CD14-positive monocyte (primary cell): Measurements from ENCODE around the gene ROBO3. TPM values are rescaled to one million over a fixed set of nuclear protein-coding genes. Genes with fewer than 3 reads are reported as not detected.

Source experiments
- DNase-seq, 3 donors: peaks; one replicate each; pipeline ENCODE4 v3.0.0-alpha.2; 2011 to 2022
- H2AFZ ChIP-seq: 2 replicates; pipeline ENCODE4 v1.6.0; 2012; ENCODE audit warnings: mild to moderate bottlenecking, low read depth, low read length, inconsistent platforms; ENCODE audit not compliant: insufficient read depth, poor library complexity, severe bottlenecking
- H3K27ac ChIP-seq, 2 donors: 1 replicate in 1 of 2; 2 replicates in 1 of 2; pipeline ENCODE4 v1.5.1; 2012 to 2013; ENCODE audit warnings: low read length in 2 of 2, control low read depth in 1 of 2, inconsistent platforms in 1 of 2, low read depth in 1 of 2, mild to moderate bottlenecking in 1 of 2
- H3K27me3 ChIP-seq, 2 donors: one replicate each; pipeline versions ENCODE4 v1.6.0 to v1.6.1; 2011 to 2013; ENCODE audit warnings: low read length in 2 of 2; ENCODE audit not compliant: control insufficient read depth in 2 of 2, insufficient read depth in 2 of 2
- H3K36me3 ChIP-seq, 2 donors: replicated peaks in 1 of 2; 1 replicate in 1 of 2; 2 replicates in 1 of 2; pipeline versions ENCODE4 v1.5.1 to v1.6.1; 2012 to 2013; ENCODE audit warnings: low read length in 2 of 2, control low read depth in 1 of 2, inconsistent platforms in 1 of 2, mild to moderate bottlenecking in 1 of 2; ENCODE audit not compliant: insufficient read depth in 2 of 2, control insufficient read depth in 1 of 2
- H3K4me1 ChIP-seq, 2 donors: 1 replicate in 1 of 2; 2 replicates in 1 of 2; pipeline versions ENCODE4 v1.5.1 to v1.6.1; 2012 to 2013; ENCODE audit warnings: low read length in 2 of 2, control low read depth in 1 of 2, inconsistent platforms in 1 of 2, mild to moderate bottlenecking in 1 of 2, moderate library complexity in 1 of 2; ENCODE audit not compliant: insufficient read depth in 2 of 2, control insufficient read depth in 1 of 2
- H3K4me2 ChIP-seq: replicated peaks from 2 replicates; pipeline ENCODE3; 2012; ENCODE audit warnings: low read length, moderate library complexity, mild to moderate bottlenecking; ENCODE audit not compliant: poor library complexity, severe bottlenecking; ENCODE audit errors: extremely low read depth
- H3K4me3 ChIP-seq, 3 experiments: fragments of 200-600 bp in 1 of 3; sonication (generic) in 1 of 3; replicated peaks in 1 of 3; 1 replicate in 2 of 3; 2 replicates in 1 of 3; pipeline ENCODE4 v1.5.1; 2011 to 2013; ENCODE audit warnings: low read length in 3 of 3, mild to moderate bottlenecking in 3 of 3, control low read depth in 2 of 3, low read depth in 2 of 3, inconsistent platforms in 1 of 3, moderate library complexity in 1 of 3
- H3K79me2 ChIP-seq: 2 replicates; pipeline ENCODE4 v1.6.0; 2012; ENCODE audit warnings: mild to moderate bottlenecking, control low read depth, inconsistent platforms, low read length, moderate library complexity; ENCODE audit not compliant: insufficient read depth
- H3K9ac ChIP-seq: 2 replicates; pipeline ENCODE4 v1.6.0; 2017; ENCODE audit warnings: low read length, mild to moderate bottlenecking; ENCODE audit not compliant: insufficient read depth, poor library complexity, severe bottlenecking
- H3K9me3 ChIP-seq, 2 donors: replicated peaks in 1 of 2; 1 replicate in 1 of 2; 2 replicates in 1 of 2; pipeline versions ENCODE4 v1.5.1 to v1.6.1; 2012 to 2013; ENCODE audit warnings: low read length in 2 of 2, control low read depth in 1 of 2; ENCODE audit not compliant: control insufficient read depth in 1 of 2, insufficient read depth in 1 of 2
- H4K20me1 ChIP-seq: 2 replicates; pipeline ENCODE4 v1.6.0; 2012; ENCODE audit warnings: mild to moderate bottlenecking, low read length, control low read depth, moderate library complexity; ENCODE audit not compliant: insufficient read depth
- H3K27ac Mint-ChIP-seq, 7 donors: one replicate each; pipeline ENCODE4 v1.8.0; 2020; ENCODE audit warnings: mild to moderate bottlenecking in 7 of 7, mixed read lengths in 7 of 7, moderate library complexity in 6 of 7, inconsistent platforms in 2 of 7
- H3K27me3 Mint-ChIP-seq, 3 donors: one replicate each; pipeline ENCODE4 v1.8.0; 2021 to 2022; ENCODE audit warnings: low read depth in 3 of 3, mild to moderate bottlenecking in 3 of 3, mixed read lengths in 3 of 3, moderate library complexity in 3 of 3, inconsistent platforms in 1 of 3
- H3K36me3 Mint-ChIP-seq, 2 donors: one replicate each; pipeline ENCODE4 v1.8.0; 2020; ENCODE audit warnings: mixed read lengths in 2 of 2, inconsistent platforms in 1 of 2, mild to moderate bottlenecking in 1 of 2
- H3K4me1 Mint-ChIP-seq: one replicate; pipeline ENCODE4 v1.8.0; 2020; ENCODE audit warnings: mild to moderate bottlenecking, mixed read lengths
- H3K4me3 Mint-ChIP-seq, 2 donors: one replicate each; pipeline ENCODE4 v1.8.0; 2020; ENCODE audit warnings: mild to moderate bottlenecking in 2 of 2, mixed read lengths in 2 of 2, moderate library complexity in 1 of 2
- H3K9me3 Mint-ChIP-seq, 7 donors: one replicate each; pipeline ENCODE4 v1.8.0; 2020 to 2022; ENCODE audit warnings: mixed read lengths in 7 of 7, mild to moderate bottlenecking in 6 of 7, moderate library complexity in 6 of 7, inconsistent platforms in 2 of 7
- CTCF ChIP-seq: fragments of 200-600 bp; IDR thresholded peaks from one replicate; pipeline ENCODE4 v1.8.0; 2022; ENCODE audit warnings: antibody characterized with exemption, mild to moderate bottlenecking
- WGBS: methylation state at CpG from one replicate; pipeline ENCODE4 v1.1.5; 2013; ENCODE audit warnings: missing lambda C conversion rate; ENCODE audit not compliant: insufficient coverage; 5-methylcytosine and 5-hydroxymethylcytosine counted together
- intact Hi-C, 2 donors: fragments of 100-400 bp; cut with micrococcal nuclease; formaldehyde crosslinking; loops; one replicate each; pipeline versions ENCODE4 v1.15.0 to v1.15.1; 2023
- polyA plus RNA-seq, 3 donors: library from polyadenylated mRNA; depleted of rRNA in 1 of 3; unstranded in 2 of 3; stranded (reverse) in 1 of 3; fragments of 300-500 nt in 2 of 3; fragments of >200 nt in 1 of 3; fragmentation: Illumina TruSeq in 2 of 3; gene quantifications; 1 replicate in 2 of 3; 2 replicates in 1 of 3; pipeline ENCODE4 v1.2.3, GENCODE V29; 2012 to 2021

ROBO3 gene
- polyA plus RNA-seq, 3 donors = 0.39 to 11.6 (median 0.81) TPM

GRCh38 chr11:124877631-124877909 is 12.3 kb downstream of the ROBO3 start:
- H3K4me3 Mint-ChIP-seq = peak overlapping the region; percentile 86 to 93
- DNase-seq = no peak
- peaks cover 30% of the 10 kb centered on the region for H3K4me1 Mint-ChIP-seq
- peak overlapping the region; percentile 95 for H2AFZ ChIP-seq
- H3K4me1 ChIP-seq = peaks cover 15 to 20% of the 10 kb centered on the region in 2 donors
- no peaks in the 10 kb centered on the region for H4K20me1 ChIP-seq
- H3K4me3 ChIP-seq = peak overlapping the region in 1 of 3 experiments; percentile 87
- no peaks in the 10 kb centered on the region for H3K36me3 ChIP-seq
- H3K9ac ChIP-seq = no peak overlapping the region
- no peak for TF ChIP-seq CTCF
- peak overlapping the region in 1 of 7 donors; percentile 20 for H3K27ac Mint-ChIP-seq
- no CpG with 5 or more reads among the region's 10 CpGs for WGBS
- peaks cover 39 to 54% (median 45%) of the 10 kb centered on the region in 3 donors for H3K27me3 Mint-ChIP-seq
- H3K27me3 ChIP-seq = peaks cover 5 to 46% of the 10 kb centered on the region in 2 donors
- no peaks in the 10 kb centered on the region for H3K36me3 Mint-ChIP-seq
- no peaks in the 10 kb centered on the region for H3K79me2 ChIP-seq
- intact Hi-C loops = no loop called here
- no peaks in the 10 kb centered on the region for H3K9me3 ChIP-seq
- H3K27ac ChIP-seq = no peak overlapping the region
- H3K4me2 ChIP-seq = peak overlapping the region; percentile 92
- H3K9me3 Mint-ChIP-seq = peaks cover 0 to 15% (median 1%) of the 10 kb centered on the region in 7 donors

GRCh38 chr11:124877910-124878758 is 12.9 kb downstream of the ROBO3 start:
- peak overlapping the region; percentile 92 for H3K4me2 ChIP-seq
- Mint-ChIP-seq H3K9me3 (peaks cover 0 to 12% (median 1%) of the 10 kb centered on the region in 7 donors), H3K27ac (no peak overlapping the region), H3K27me3 (peaks cover 33 to 48% (median 39%) of the 10 kb centered on the region in 3 donors), H3K4me3 (peak overlapping the region in 1 of 2 donors; percentile 93), H3K4me1 (peaks cover 30% of the 10 kb centered on the region), H3K36me3 (no peaks in the 10 kb centered on the region)
- H4K20me1 ChIP-seq = no peaks in the 10 kb centered on the region
- H2AFZ ChIP-seq = peak overlapping the region; percentile 95
- peaks cover 15 to 20% of the 10 kb centered on the region in 2 donors for H3K4me1 ChIP-seq
- TF ChIP-seq CTCF = no peak
- H3K4me3 ChIP-seq = no peak overlapping the region
- H3K9ac ChIP-seq = no peak overlapping the region
- no peaks in the 10 kb centered on the region for H3K79me2 ChIP-seq
- no peaks in the 10 kb centered on the region for H3K9me3 ChIP-seq
- DNase-seq = no peak
- WGBS = 87% methylated on average over 9 of the region's 17 CpGs
- H3K36me3 ChIP-seq = no peaks in the 10 kb centered on the region
- no peak overlapping the region for H3K27ac ChIP-seq
- peaks cover 5 to 40% of the 10 kb centered on the region in 2 donors for H3K27me3 ChIP-seq
- intact Hi-C loops = no loop called here
